Right lung (tissue), 5 donors: ENCODE measurements around the gene HIF1AN. TPM values are rescaled to one million over a fixed set of nuclear protein-coding genes. Genes with fewer than 3 reads are reported as not detected.

ENCODE experiments used
- polyA plus RNA-seq, 5 donors: library from polyadenylated mRNA; unstranded; fragments of 120-200 nt; gene quantifications; one replicate each; pipeline versions ENCODE4 v1.2.1 to v1.2.3, GENCODE V29; 2013; ENCODE audit warnings: inconsistent platforms in 1 of 5, low replicate concordance in 1 of 5; ENCODE audit not compliant: insufficient read length in 5 of 5, insufficient read depth in 1 of 5

HIF1AN gene
- polyA plus RNA-seq, 5 donors = 30.5 to 45.4 (median 39.2) TPM

Other genes starting within 250 kb of the HIF1AN start
- gene BLOC1S2, start 249.3 kb upstream of the HIF1AN start, polyA plus RNA-seq = 10 to 100 TPM; 26.8 to 39.1 (median 32.9) TPM
- gene PKD2L1, start 205.7 kb upstream of the HIF1AN start, polyA plus RNA-seq = under 1 TPM; 0.13 to 0.28 (median 0.23) TPM
- gene SCD, start 188.7 kb upstream of the HIF1AN start, polyA plus RNA-seq = 10 to 100 TPM; 16.3 to 45.3 (median 25.4) TPM
- gene WNT8B, start 72.9 kb upstream of the HIF1AN start, polyA plus RNA-seq = under 1 TPM in 4 of 5 donors, not detected in 1; 0.05 to 0.12 (median 0.08) TPM
- gene SEC31B, start 16.1 kb upstream of the HIF1AN start, polyA plus RNA-seq = 10 to 100 TPM; 17.5 to 26.5 (median 20.5) TPM
- 100 to 1,000 TPM; 122 to 163 (median 132) TPM for gene NDUFB8, start 6.1 kb upstream of the HIF1AN start, polyA plus RNA-seq
- under 1 TPM in 2 of 5 donors, not detected in 3; 0.15 to 0.64 TPM for gene PAX2, start 209.6 kb downstream of the HIF1AN start, polyA plus RNA-seq